Sigmoid colon (tissue), 7 donors: ENCODE data around the gene TBL1Y. TPM values are rescaled to one million over a fixed set of nuclear protein-coding genes. Genes with fewer than 3 reads are reported as not detected.
"Not testable (repeated sequence)": the region's sequence is repeated elsewhere in the genome, so short reads cannot be mapped to it uniquely, and the experiment has no call there.

Source experiments
- DNase-seq: peaks from one replicate; pipeline ENCODE4 v3.0.0-alpha.2; 2019
- H3K27ac ChIP-seq, 4 donors: fragments of 200-600 bp; sonication (generic); one replicate each; pipeline ENCODE4 v1.5.1; 2016 to 2019; ENCODE audit warnings: mild to moderate bottlenecking in 1 of 4
- H3K27me3 ChIP-seq, 3 donors: fragments of 200-600 bp; sonication (generic); one replicate each; pipeline ENCODE4 v1.5.1; 2019; ENCODE audit warnings: mild to moderate bottlenecking in 1 of 3
- H3K36me3 ChIP-seq, 4 donors: fragments of 200-600 bp; sonication (generic); one replicate each; pipeline ENCODE4 v1.5.1; 2016 to 2019
- H3K4me1 ChIP-seq, 4 donors: fragments of 200-600 bp; sonication (generic); one replicate each; pipeline ENCODE4 v1.5.1; 2017 to 2019
- H3K4me3 ChIP-seq, 4 donors: fragments of 200-600 bp; sonication (generic); one replicate each; pipeline ENCODE4 v1.5.1; 2017 to 2019; ENCODE audit warnings: mild to moderate bottlenecking in 2 of 4, moderate library complexity in 1 of 4
- H3K9me3 ChIP-seq, 4 donors: fragments of 200-600 bp in 3 of 4; sonication (generic) in 3 of 4; one replicate each; pipeline versions ENCODE4 v1.5.1 to v1.6.1; 2013 to 2019
- EP300 ChIP-seq, 4 donors: sonication (generic); formaldehyde crosslinking; IDR thresholded peaks; one replicate each; pipeline ENCODE4 v1.6.1; 2017; ENCODE audit warnings: antibody characterized with exemption in 4 of 4
- POLR2A ChIP-seq, 2 donors: fragments of 450-650 bp; IDR thresholded peaks; one replicate each; pipeline ENCODE4 v1.6.1; 2016; ENCODE audit warnings: antibody characterized with exemption in 2 of 2, mild to moderate bottlenecking in 2 of 2, moderate library complexity in 2 of 2
- POLR2AphosphoS5 ChIP-seq, 4 donors: sonication (generic); formaldehyde crosslinking; IDR thresholded peaks; one replicate each; pipeline ENCODE4 v1.6.1; 2017; ENCODE audit warnings: antibody characterized with exemption in 4 of 4
- WGBS, 2 donors: extraction: QIAGEN DNeasy Blood & Tissue Kit; methylation state at CpG; one replicate each; pipeline ENCODE4 v1.1.7; 2013; 5-methylcytosine and 5-hydroxymethylcytosine counted together
- intact Hi-C: fragments of 100-400 bp; cut with DNase I; formaldehyde crosslinking; loops from one replicate; pipeline ENCODE4 v1.15.1; 2023
- polyA plus RNA-seq, 3 donors: library from polyadenylated mRNA; stranded (reverse); fragments of 200-250 nt; gene quantifications; one replicate each; pipeline ENCODE4 v1.2.3, GENCODE V29; 2013
- total RNA-seq, 4 donors: library from RNA; depleted of rRNA; stranded (reverse); fragments of >200 nt; gene quantifications; one replicate each; pipeline ENCODE4 v1.1.0, GENCODE V29; 2016
- TF ChIP-seq, protein P1 (sequence below), 4 experiments: fragments of 450-650 bp in 3 of 4; fragments of 200-600 bp in 1 of 4; IDR thresholded peaks; one replicate each; pipeline ENCODE4 v1.5.1; 2016 to 2019; ENCODE audit warnings: antibody characterized with exemption in 4 of 4, mild to moderate bottlenecking in 3 of 4, moderate library complexity in 2 of 4
- donor health status: healthy with polysubstance abuse.
- donor health status: Bipolar disorder and iron deficiency.
- donor health status: healthy.

The TBL1Y gene
- total and polyA plus RNA-seq, 7 donors = 0.17 to 0.27 TPM; not detected in 5

GRCh38 chrY:7017244-7018080 is 107.0 kb downstream of the TBL1Y start:
- Histone ChIP-seq H3K27ac (no peak overlapping the region), H3K9me3 (no peaks in the 10 kb centered on the region), H3K36me3 (no peaks in the 10 kb centered on the region), H3K4me1 (no peaks in the 10 kb centered on the region), H3K4me3 (no peak overlapping the region), H3K27me3 (no peaks in the 10 kb centered on the region)
- no peak for DNase-seq
- TF ChIP-seq POLR2AphosphoS5 (IDR thresholded peaks at IDR 0.05) (no peak), POLR2A (IDR thresholded peaks at IDR 0.05) (no peak), EP300 (IDR thresholded peaks at IDR 0.05) (no peak)
- TF ChIP-seq, protein P1, sequence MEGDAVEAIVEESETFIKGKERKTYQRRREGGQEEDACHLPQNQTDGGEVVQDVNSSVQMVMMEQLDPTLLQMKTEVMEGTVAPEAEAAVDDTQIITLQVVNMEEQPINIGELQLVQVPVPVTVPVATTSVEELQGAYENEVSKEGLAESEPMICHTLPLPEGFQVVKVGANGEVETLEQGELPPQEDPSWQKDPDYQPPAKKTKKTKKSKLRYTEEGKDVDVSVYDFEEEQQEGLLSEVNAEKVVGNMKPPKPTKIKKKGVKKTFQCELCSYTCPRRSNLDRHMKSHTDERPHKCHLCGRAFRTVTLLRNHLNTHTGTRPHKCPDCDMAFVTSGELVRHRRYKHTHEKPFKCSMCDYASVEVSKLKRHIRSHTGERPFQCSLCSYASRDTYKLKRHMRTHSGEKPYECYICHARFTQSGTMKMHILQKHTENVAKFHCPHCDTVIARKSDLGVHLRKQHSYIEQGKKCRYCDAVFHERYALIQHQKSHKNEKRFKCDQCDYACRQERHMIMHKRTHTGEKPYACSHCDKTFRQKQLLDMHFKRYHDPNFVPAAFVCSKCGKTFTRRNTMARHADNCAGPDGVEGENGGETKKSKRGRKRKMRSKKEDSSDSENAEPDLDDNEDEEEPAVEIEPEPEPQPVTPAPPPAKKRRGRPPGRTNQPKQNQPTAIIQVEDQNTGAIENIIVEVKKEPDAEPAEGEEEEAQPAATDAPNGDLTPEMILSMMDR (IDR thresholded peaks at IDR 0.05) = no peak
- WGBS, 2 donors = 83 to 91% methylated on average over 6 of the region's 6 CpGs
- intact Hi-C loops = no loop called here

DNA sequence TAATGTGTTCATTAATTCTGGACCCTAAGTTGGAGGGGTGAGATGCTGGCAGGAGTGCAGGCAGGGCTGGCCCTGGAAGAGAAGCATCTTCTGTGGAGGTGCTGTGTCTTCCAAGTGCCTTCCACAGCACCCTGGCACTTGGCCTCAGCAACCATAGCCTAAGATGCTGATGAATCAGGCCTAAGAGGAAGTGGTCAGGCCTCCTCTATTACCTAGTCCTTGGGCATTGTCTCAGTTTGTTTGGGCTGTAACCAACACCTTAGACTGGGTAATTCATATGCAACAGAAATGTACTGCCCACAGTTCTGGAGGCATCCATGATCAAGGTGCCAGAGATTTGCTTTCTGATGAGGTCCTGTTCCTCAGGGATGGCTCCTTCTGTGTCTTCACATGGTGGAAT is 128.5 kb downstream of the TBL1Y start:
- DNase-seq = no peak

GRCh38 chrY:7040662-7041061 is 130.2 kb downstream of the TBL1Y start:
- no peak for DNase-seq
- Histone ChIP-seq H3K4me1 (no peaks in the 10 kb centered on the region), H3K9me3 (no peaks in the 10 kb centered on the region), H3K27ac (no peak overlapping the region), H3K27me3 (no peaks in the 10 kb centered on the region), H3K4me3 (no peak overlapping the region), H3K36me3 (no peaks in the 10 kb centered on the region)
- intact Hi-C loops = no loop called here
- WGBS, 2 donors = 36 to 74% methylated on average over 5 of the region's 5 CpGs
- TF ChIP-seq POLR2A (IDR thresholded peaks at IDR 0.05) (no peak), POLR2AphosphoS5 (IDR thresholded peaks at IDR 0.05) (no peak), EP300 (IDR thresholded peaks at IDR 0.05) (no peak)
- TF ChIP-seq, protein P1 (IDR thresholded peaks at IDR 0.05) = no peak

More for the DNA sequence above, 128.5 kb downstream of the TBL1Y start:
- Histone ChIP-seq H3K9me3 (no peaks in the 10 kb centered on the region), H3K4me3 (no peak overlapping the region), H3K27ac (no peak overlapping the region), H3K27me3 (no peaks in the 10 kb centered on the region), H3K4me1 (no peaks in the 10 kb centered on the region), H3K36me3 (no peaks in the 10 kb centered on the region)
- intact Hi-C loops = no loop called here
- TF ChIP-seq POLR2A (IDR thresholded peaks at IDR 0.05) (no peak), POLR2AphosphoS5 (IDR thresholded peaks at IDR 0.05) (no peak), EP300 (IDR thresholded peaks at IDR 0.05) (no peak)
- TF ChIP-seq, protein P1 (IDR thresholded peaks at IDR 0.05) = no peak

GRCh38 chrY:7041983-7042382 is 131.5 kb downstream of the TBL1Y start:
- TF ChIP-seq POLR2AphosphoS5 (IDR thresholded peaks at IDR 0.05) (no peak), POLR2A (IDR thresholded peaks at IDR 0.05) (no peak), EP300 (IDR thresholded peaks at IDR 0.05) (no peak)
- TF ChIP-seq, protein P1 (IDR thresholded peaks at IDR 0.05) = no peak
- Histone ChIP-seq H3K27me3 (no peaks in the 10 kb centered on the region), H3K27ac (no peak overlapping the region), H3K4me3 (no peak overlapping the region), H3K36me3 (no peaks in the 10 kb centered on the region), H3K9me3 (no peaks in the 10 kb centered on the region), H3K4me1 (no peaks in the 10 kb centered on the region)
- 85 to 91% methylated on average over 4 of the region's 4 CpGs for WGBS, 2 donors
- intact Hi-C loops = no loop called here
- DNase-seq = no peak

DNA sequence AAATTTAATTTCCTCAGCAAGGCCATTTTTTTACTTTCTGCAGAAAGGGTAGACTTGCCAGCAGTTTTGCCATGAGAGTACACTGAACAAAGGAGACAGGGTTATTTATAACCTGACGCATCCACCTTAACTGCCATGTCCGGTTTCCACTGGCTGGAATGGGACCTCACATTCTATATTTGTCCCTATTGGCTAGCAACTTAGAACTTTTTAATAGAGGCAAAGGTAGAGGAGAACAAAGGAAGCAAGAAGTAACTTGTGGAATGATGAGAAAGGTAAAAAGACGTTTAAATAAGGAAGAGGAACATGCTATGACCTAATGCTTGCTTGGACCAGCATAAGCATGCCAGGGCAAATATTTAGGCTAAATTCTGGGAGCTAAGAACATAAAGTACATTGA is 142.0 kb downstream of the TBL1Y start:
- H3K9me3 ChIP-seq, H3K36me3 ChIP-seq, H3K27me3 ChIP-seq, intact Hi-C loops, DNase-seq, H3K27ac ChIP-seq, H3K4me3 ChIP-seq, H3K4me1 ChIP-seq: not testable (repeated sequence)
- WGBS, 2 donors = 63 to 71% methylated on average over 3 of the region's 3 CpGs
